ES-I3 (cell line): ENCODE data around the gene SV2C.

Source experiments
- H3K36me3 ChIP-seq: 2 replicates; pipeline ENCODE4 v1.6.1; 2013; ENCODE audit warnings: mild to moderate bottlenecking, low read length, control low read depth, moderate library complexity; ENCODE audit not compliant: insufficient read depth
- H3K4me1 ChIP-seq: 2 replicates; pipeline ENCODE4 v1.6.1; 2013; ENCODE audit warnings: mild to moderate bottlenecking, control low read depth, low read length; ENCODE audit not compliant: insufficient read depth
- H3K9ac ChIP-seq: 2 replicates; pipeline ENCODE4 v1.6.1; 2013; ENCODE audit warnings: low read depth, mild to moderate bottlenecking, low read length, moderate library complexity
- H3K9me3 ChIP-seq: 2 replicates; pipeline ENCODE4 v1.6.1; 2013; ENCODE audit warnings: mild to moderate bottlenecking, low read length, moderate library complexity; ENCODE audit not compliant: control insufficient read depth, insufficient read depth

The SV2C gene

GRCh38 chr5:76134646-76135045, 51.5 kb downstream of the SV2C start:
- Histone ChIP-seq H3K9ac (no peak overlapping the region), H3K9me3 (no peaks in the 10 kb centered on the region), H3K36me3 (no peaks in the 10 kb centered on the region), H3K4me1 (no peaks in the 10 kb centered on the region)

- no peaks in the 10 kb centered on the region for H3K36me3 ChIP-seq
- H3K9me3 ChIP-seq: no peaks in the 10 kb centered on the region
- H3K4me1 ChIP-seq: no peaks in the 10 kb centered on the region
- H3K9ac ChIP-seq: no peak overlapping the region
These were observed 54.8 kb downstream of the SV2C start for GRCh38 chr5:76137887-76138542.

GRCh38 chr5:76143884-76144283, 60.7 kb downstream of the SV2C start:
- Histone ChIP-seq H3K9me3 (no peaks in the 10 kb centered on the region), H3K4me1 (no peaks in the 10 kb centered on the region), H3K36me3 (no peaks in the 10 kb centered on the region), H3K9ac (no peak overlapping the region)

- H3K36me3 ChIP-seq: no peaks in the 10 kb centered on the region
- H3K9me3 ChIP-seq: no peaks in the 10 kb centered on the region
- H3K4me1 ChIP-seq: no peaks in the 10 kb centered on the region
- no peak overlapping the region for H3K9ac ChIP-seq
These were observed 61.5 kb downstream of the SV2C start for GRCh38 chr5:76144513-76145274.

- Histone ChIP-seq H3K9ac (no peak overlapping the region), H3K4me1 (no peaks in the 10 kb centered on the region), H3K9me3 (no peaks in the 10 kb centered on the region), H3K36me3 (no peaks in the 10 kb centered on the region)
These were observed 62.8 kb downstream of the SV2C start for GRCh38 chr5:76145945-76146344.

- no peaks in the 10 kb centered on the region for H3K36me3 ChIP-seq
- peaks cover 8% of the 10 kb centered on the region; the same call in 1 of the 2 replicates for H3K4me1 ChIP-seq
These were observed 66.5 kb downstream of the SV2C start for GRCh38 chr5:76149636-76150035.

GRCh38 chr5:76152161-76152560, 69.0 kb downstream of the SV2C start:
- Histone ChIP-seq H3K36me3 (no peaks in the 10 kb centered on the region), H3K9ac (no peak overlapping the region), H3K4me1 (peaks cover 9% of the 10 kb centered on the region; the same call in 1 of the 2 replicates), H3K9me3 (no peaks in the 10 kb centered on the region)

More at GRCh38 chr5:76149636-76150035, 66.5 kb downstream of the SV2C start:
- Histone ChIP-seq H3K9me3 (no peaks in the 10 kb centered on the region), H3K9ac (no peak overlapping the region)

GRCh38 chr5:76152700-76153099, 69.5 kb downstream of the SV2C start:
- H3K4me1 ChIP-seq: peaks cover 9% of the 10 kb centered on the region; the same call in 1 of the 2 replicates
- no peaks in the 10 kb centered on the region for H3K36me3 ChIP-seq
- H3K9ac ChIP-seq: no peak overlapping the region
- H3K9me3 ChIP-seq: no peaks in the 10 kb centered on the region

GRCh38 chr5:76153271-76153670, 70.1 kb downstream of the SV2C start:
- H3K9me3 ChIP-seq: no peaks in the 10 kb centered on the region
- H3K4me1 ChIP-seq: peaks cover 9% of the 10 kb centered on the region; the same call in 1 of the 2 replicates
- no peak overlapping the region for H3K9ac ChIP-seq
- H3K36me3 ChIP-seq: no peaks in the 10 kb centered on the region

- H3K4me1 ChIP-seq: peaks cover 9% of the 10 kb centered on the region; the same call in 1 of the 2 replicates
- H3K36me3 ChIP-seq: no peaks in the 10 kb centered on the region
- no peak overlapping the region for H3K9ac ChIP-seq
- no peaks in the 10 kb centered on the region for H3K9me3 ChIP-seq
These were observed 71.0 kb downstream of the SV2C start for GRCh38 chr5:76154009-76154690.

- no peak overlapping the region for H3K9ac ChIP-seq
- H3K9me3 ChIP-seq: no peaks in the 10 kb centered on the region; the same call in 1 of the 2 replicates
- no peaks in the 10 kb centered on the region for H3K36me3 ChIP-seq
- peaks cover 9% of the 10 kb centered on the region; the same call in 1 of the 2 replicates for H3K4me1 ChIP-seq
These were observed 72.4 kb downstream of the SV2C start for GRCh38 chr5:76155536-76155935.

- Histone ChIP-seq H3K9ac (no peak overlapping the region), H3K9me3 (no peaks in the 10 kb centered on the region; the same call in 1 of the 2 replicates), H3K36me3 (no peaks in the 10 kb centered on the region), H3K4me1 (no peaks in the 10 kb centered on the region)
These were observed 79.2 kb downstream of the SV2C start for GRCh38 chr5:76162335-76162734.

GRCh38 chr5:76163111-76163628, 80.0 kb downstream of the SV2C start:
- Histone ChIP-seq H3K4me1 (no peaks in the 10 kb centered on the region), H3K9ac (no peak overlapping the region), H3K36me3 (no peaks in the 10 kb centered on the region), H3K9me3 (peaks cover 2% of the 10 kb centered on the region; the same call in 1 of the 2 replicates)

GRCh38 chr5:76165029-76165428, 81.8 kb downstream of the SV2C start:
- H3K9me3 ChIP-seq: peaks cover 2% of the 10 kb centered on the region; the same call in 1 of the 2 replicates
- no peak overlapping the region for H3K9ac ChIP-seq
- H3K4me1 ChIP-seq: no peaks in the 10 kb centered on the region
- no peaks in the 10 kb centered on the region for H3K36me3 ChIP-seq
